Measurements from ENCODE around the gene CCDC90B.

The CCDC90B gene

DNA sequence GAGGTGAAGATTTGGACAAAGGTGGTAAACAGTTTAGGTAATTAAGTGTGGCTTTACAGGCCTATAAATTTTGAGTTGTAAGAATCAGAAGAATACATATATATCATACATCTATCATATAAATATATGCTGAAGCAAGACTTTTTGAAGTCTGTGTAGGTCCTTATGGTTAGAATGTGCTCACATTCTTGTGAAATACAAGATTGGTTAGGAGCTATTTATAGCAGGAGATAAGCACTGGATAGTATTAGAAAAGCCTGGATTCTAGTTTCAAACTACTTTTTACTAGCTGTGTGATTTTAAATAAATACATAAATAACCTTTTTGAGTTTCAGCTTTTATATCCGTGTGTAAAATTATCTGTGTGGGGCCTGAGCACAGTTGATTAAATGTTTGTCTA lies 50.3 kb downstream of the CCDC90B start:
- DNase-seq (ENCODE audit: low read depth), result no peak

DNA sequence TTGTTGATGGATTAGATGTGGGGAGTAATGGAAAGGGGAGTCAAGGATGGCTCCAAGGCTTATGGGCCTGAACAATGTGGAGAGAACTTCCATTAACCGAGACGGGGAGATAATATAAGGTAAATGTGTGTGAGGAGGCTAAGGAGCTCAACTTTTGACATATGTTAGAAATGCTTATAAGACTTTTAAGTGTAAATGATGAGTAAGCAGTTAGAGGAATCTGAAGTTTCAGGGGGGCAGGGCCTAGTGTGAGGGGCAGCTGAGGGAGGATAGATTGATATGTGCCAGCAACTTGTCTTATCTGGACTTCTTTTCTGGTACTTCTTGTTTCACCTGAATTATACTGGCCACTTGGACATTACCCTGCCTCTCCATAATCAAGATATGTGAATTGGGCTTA lies 62.7 kb downstream of the CCDC90B start:
- DNase-seq (ENCODE audit: low read depth), result no peak

DNA sequence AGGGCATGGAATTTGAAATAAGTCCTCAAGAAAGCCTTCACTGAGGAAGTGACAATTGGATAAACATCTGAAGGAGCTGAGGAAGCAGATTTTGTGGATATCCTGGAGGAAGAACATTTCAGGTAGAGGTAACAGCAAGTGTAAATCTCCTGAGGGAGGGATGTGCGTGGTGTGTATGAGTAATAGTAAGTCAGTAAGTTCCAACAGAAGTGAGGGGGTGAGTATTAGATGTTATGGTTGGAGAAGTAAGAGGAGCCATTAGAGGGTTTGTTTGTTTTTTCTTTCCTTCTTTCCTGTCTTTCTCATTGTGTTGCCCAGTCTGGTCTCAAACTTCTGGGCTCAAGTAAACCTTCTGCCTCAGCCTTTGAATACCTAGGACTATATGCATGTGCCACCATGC lies 63.7 kb downstream of the CCDC90B start:
- no peak for DNase-seq (ENCODE audit: low read depth)

DNA sequence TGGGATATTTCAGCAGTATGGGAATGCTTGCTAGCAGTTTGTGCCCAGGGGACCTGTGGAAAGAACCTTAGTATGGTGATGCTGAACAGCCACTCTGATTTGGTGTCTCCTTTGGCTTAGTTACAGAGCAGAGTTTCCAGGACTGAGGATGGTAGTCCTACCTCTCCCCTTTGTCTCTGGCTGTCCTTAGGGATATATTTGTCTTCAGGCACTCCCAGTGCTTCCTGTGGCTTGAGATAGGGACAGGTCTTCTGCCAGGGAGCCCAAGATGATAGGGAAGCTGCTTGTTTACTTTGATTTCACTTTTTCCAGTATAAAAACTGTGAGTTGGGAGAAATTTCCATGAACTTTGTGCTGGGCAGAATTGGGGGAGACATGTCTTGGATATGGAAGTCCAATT lies 64.5 kb downstream of the CCDC90B start:
- no peak for DNase-seq (ENCODE audit: low read depth)

DNA sequence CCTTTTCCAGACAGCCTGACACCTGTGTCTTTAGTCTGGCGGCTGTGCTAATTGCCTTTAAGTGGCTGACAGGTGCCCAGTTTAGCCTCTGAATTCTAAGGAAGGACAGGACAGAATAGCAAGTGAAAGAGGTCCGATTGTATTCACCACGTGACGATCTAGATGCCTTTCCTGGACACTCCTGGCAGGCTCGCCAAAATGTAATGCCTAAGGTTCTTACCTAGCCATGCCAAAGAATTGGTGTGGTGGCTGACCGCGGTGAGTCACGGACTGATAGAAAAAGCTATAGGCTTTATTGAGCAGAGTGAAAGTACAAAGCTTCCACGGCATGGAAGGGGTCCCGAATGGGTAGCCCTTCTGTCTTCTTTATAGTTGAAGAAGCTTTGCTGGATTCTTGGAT lies 65.9 kb downstream of the CCDC90B start:
- DNase-seq (ENCODE audit: low read depth), result no peak

DNA sequence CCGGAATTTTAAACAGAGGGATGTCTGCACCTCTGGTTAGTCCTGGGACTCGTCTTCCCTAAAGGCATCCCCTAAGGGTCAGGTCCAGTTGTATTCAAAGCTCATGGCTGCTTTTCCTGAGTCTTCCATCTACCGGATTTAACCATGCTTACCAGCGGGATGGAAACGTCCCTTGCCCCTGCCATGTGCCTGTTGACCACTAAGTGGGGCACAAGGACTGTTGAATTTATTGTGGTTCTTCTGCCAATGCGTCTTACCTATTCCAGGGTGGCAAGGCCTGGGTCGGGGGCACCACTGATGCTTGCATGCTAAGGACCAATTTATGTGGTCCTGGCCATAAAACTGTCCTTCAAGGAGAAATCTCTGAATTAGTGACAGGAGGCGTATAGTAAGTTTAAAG lies 67.1 kb downstream of the CCDC90B start:
- no peak for DNase-seq (ENCODE audit: low read depth)

Data from T follicular helper cell (primary cell).